Glutamatergic neuron (in vitro differentiated cells): Measurements from ENCODE around the gene ZNF222. TPM values are rescaled to one million over a fixed set of nuclear protein-coding genes. Genes with fewer than 3 reads are reported as not detected.
A peak's percentile ranks its signal among the peaks of the same experiment; 100 is the strongest.

Experiments used
- DNase-seq: peaks from one replicate; pipeline ENCODE4 v3.0.0; 2022
- H3K27ac Mint-ChIP-seq: one replicate; pipeline ENCODE4 v1.8.0; 2020; ENCODE audit warnings: mild to moderate bottlenecking, mixed read lengths, inconsistent platforms; ENCODE audit not compliant: unreplicated experiment
- H3K27me3 Mint-ChIP-seq: one replicate; pipeline ENCODE4 v1.8.0; 2020; ENCODE audit warnings: mild to moderate bottlenecking, moderate library complexity, mixed read lengths, inconsistent platforms; ENCODE audit not compliant: unreplicated experiment
- H3K36me3 Mint-ChIP-seq: one replicate; pipeline ENCODE4 v1.8.0; 2020; ENCODE audit warnings: mild to moderate bottlenecking, mixed read lengths, inconsistent platforms; ENCODE audit not compliant: unreplicated experiment
- H3K4me1 Mint-ChIP-seq: one replicate; pipeline ENCODE4 v1.8.0; 2020; ENCODE audit warnings: mild to moderate bottlenecking, low read depth, mixed read lengths, inconsistent platforms; ENCODE audit not compliant: unreplicated experiment
- H3K4me3 Mint-ChIP-seq: one replicate; pipeline ENCODE4 v1.8.0; 2020; ENCODE audit warnings: mild to moderate bottlenecking, mixed read lengths, inconsistent platforms; ENCODE audit not compliant: unreplicated experiment
- H3K9me3 Mint-ChIP-seq: one replicate; pipeline ENCODE4 v1.8.0; 2020; ENCODE audit warnings: mild to moderate bottlenecking, moderate library complexity, mixed read lengths, inconsistent platforms; ENCODE audit not compliant: unreplicated experiment
- total RNA-seq: library from RNA; stranded (reverse); fragmentation: NEBNext Ultra II Directional; extraction: Animal tissue kit (Norgen Biotek cat#: 25700); gene quantifications from one replicate; pipeline ENCODE4 v1.2.1, GENCODE V29; 2021; ENCODE audit not compliant: unreplicated experiment
- TF ChIP-seq, protein P1 (sequence below): fragments of 200-600 bp; sonication (generic); IDR thresholded peaks from one replicate; pipeline ENCODE4 v1.5.0; 2021; ENCODE audit not compliant: partially characterized antibody, unreplicated experiment

ZNF222 gene
- total RNA-seq, 1 donor from 2014 or later, result 12.2 TPM

DNA sequence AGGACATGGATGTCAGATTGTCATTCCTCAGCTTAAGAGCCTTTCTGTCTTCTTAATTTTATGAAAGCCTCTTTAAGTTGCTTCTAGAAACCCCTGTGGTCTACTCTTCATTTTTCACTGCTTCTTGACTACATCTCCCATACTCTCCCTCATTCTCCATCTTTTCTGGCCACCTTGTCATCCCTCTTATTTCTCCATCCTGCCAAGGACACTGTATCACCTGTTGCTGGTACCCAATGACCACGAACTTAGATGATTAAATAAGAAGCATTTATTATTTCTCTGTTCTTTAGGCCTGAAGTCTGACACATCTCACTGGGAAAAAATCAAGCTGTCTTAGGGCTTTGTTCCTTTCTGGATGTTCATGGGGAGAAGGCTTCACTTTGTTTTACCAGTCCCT, 35.9 kb downstream of the ZNF222 start:
- Mint-ChIP-seq H3K4me3 (no peak overlapping the region), H3K4me1 (no peaks in the 10 kb centered on the region), H3K36me3 (peaks cover 29% of the 10 kb centered on the region), H3K9me3 (peaks cover 4% of the 10 kb centered on the region), H3K27ac (no peak overlapping the region), H3K27me3 (no peaks in the 10 kb centered on the region)
- TF ChIP-seq, protein P1, sequence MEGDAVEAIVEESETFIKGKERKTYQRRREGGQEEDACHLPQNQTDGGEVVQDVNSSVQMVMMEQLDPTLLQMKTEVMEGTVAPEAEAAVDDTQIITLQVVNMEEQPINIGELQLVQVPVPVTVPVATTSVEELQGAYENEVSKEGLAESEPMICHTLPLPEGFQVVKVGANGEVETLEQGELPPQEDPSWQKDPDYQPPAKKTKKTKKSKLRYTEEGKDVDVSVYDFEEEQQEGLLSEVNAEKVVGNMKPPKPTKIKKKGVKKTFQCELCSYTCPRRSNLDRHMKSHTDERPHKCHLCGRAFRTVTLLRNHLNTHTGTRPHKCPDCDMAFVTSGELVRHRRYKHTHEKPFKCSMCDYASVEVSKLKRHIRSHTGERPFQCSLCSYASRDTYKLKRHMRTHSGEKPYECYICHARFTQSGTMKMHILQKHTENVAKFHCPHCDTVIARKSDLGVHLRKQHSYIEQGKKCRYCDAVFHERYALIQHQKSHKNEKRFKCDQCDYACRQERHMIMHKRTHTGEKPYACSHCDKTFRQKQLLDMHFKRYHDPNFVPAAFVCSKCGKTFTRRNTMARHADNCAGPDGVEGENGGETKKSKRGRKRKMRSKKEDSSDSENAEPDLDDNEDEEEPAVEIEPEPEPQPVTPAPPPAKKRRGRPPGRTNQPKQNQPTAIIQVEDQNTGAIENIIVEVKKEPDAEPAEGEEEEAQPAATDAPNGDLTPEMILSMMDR, result no peak
- no peak for DNase-seq

DNA sequence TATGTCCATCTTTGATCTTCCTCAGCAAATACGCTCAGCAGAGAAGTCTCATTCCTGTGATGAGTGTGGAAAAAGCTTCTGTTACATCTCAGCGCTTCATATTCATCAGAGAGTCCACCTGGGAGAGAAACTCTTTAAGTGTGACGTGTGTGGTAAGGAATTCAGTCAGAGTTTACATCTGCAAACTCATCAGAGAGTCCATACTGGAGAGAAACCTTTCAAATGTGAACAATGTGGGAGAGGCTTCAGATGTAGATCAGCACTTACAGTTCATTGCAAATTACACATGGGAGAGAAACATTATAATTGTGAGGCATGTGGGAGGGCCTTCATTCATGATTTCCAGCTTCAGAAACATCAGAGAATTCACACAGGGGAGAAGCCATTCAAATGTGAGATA, 41.1 kb downstream of the ZNF222 start:
- Mint-ChIP-seq H3K4me3 (no peak overlapping the region), H3K4me1 (no peaks in the 10 kb centered on the region), H3K9me3 (peaks cover 7% of the 10 kb centered on the region), H3K36me3 (peaks cover 48% of the 10 kb centered on the region), H3K27me3 (no peaks in the 10 kb centered on the region), H3K27ac (no peak overlapping the region)
- DNase-seq, result no peak
- TF ChIP-seq, protein P1, result no peak

DNA sequence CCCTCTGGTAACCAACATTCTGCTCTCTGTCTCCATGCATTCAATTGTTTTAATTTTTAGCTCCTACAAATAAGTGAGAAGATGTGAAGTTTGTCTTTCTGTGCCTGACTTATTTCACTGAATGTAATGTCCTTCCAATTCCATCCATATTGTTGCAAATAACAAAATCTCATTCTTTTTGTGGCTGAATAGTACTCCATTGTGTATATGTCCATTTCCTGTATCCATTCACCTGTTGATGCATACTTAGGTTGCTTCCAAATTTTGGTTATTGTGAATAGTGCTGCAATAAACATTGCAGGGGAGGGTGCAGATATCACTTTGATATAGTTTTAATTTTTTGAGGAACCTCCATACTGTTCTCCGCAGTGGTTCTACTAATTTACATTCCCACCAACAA, 44.2 kb downstream of the ZNF222 start:
- H3K4me1 Mint-ChIP-seq, result peaks cover 4% of the 10 kb centered on the region
- no peaks in the 10 kb centered on the region for H3K27me3 Mint-ChIP-seq
- H3K4me3 Mint-ChIP-seq, result no peak overlapping the region
- H3K9me3 Mint-ChIP-seq, result peaks cover 7% of the 10 kb centered on the region
- H3K27ac Mint-ChIP-seq, result no peak overlapping the region
- DNase-seq, result no peak
- TF ChIP-seq, protein P1, result no peak
- H3K36me3 Mint-ChIP-seq, result peaks cover 45% of the 10 kb centered on the region

GRCh38 chr19:44071824-44072542, 46.8 kb downstream of the ZNF222 start, which contains the start of gene ZNF284:
TSS of gene ZNF284 (plus strand) at chr19:44072159. CDS start at chr19:44076390, 4,231 bp downstream.
- Mint-ChIP-seq H3K27me3 (no peaks in the 10 kb centered on the region), H3K36me3 (peaks cover 28% of the 10 kb centered on the region), H3K27ac (peak within 1 kb of the TSS; percentile 10), H3K4me1 (peaks cover 4% of the 10 kb centered on the region), H3K9me3 (peaks cover 2% of the 10 kb centered on the region), H3K4me3 (peak within 1 kb of the TSS; percentile 85)
- TF ChIP-seq, protein P1, result no peak
- DNase-seq, result peak; percentile 87
